Tongue (tissue), 2 donors: ENCODE measurements around the gene RAP1B. TPM values are rescaled to one million over a fixed set of nuclear protein-coding genes. Genes with fewer than 3 reads are reported as not detected.
"Not testable (repeated sequence)": the region's sequence is repeated elsewhere in the genome, so short reads cannot be mapped to it uniquely, and the experiment has no call there.

Source experiments
- DNase-seq: peaks from one replicate; pipeline ENCODE4 v3.0.0-alpha.2; 2015
- total RNA-seq: library from RNA; depleted of rRNA; stranded (reverse); fragments of >200 nt; gene quantifications from one replicate; pipeline ENCODE4 v1.2.3, GENCODE V29; 2014

RAP1B gene
- total RNA-seq, 1 donor from 2014 or later: 149 TPM

DNA sequence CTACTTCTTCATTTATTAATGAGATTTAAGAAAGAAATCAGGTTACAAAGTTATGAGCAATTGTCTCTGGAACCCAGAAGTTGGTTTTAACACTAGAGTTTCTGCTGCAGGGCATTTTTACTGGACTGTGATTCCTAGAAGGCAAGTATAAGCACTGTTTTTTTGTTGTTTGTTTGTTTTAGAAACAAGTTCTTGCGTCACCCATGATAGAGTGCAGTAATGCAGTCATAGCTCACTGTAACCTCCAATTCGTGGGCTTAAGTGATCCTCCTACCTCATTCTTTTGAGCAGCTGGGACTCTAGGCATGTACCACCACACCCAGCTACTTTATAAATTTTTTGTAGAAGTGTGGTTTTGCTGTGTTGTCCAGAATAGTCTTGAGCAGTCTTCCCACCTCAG, 25.6 kb downstream of the RAP1B start:
- no peak for DNase-seq

DNA sequence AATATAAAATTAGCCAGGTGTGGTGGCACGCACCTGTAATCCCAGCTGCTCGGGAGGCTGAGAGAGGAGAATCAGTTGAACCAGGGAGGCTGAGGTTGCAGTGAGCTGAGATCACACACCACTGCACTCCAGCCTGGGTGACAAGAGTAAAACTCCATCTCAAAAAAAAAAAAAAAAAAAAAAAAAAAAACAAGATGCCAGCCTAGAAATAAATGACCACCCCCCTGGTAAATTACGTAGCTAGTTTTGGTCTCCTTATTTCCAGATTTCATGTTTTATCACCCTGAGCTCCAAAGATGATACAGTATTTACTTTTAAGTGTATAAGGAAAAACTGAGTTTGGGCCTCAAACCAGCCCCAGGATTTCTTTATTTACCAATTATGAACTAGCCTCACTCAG, 26.7 kb downstream of the RAP1B start:
- DNase-seq: not testable (repeated sequence)

DNA sequence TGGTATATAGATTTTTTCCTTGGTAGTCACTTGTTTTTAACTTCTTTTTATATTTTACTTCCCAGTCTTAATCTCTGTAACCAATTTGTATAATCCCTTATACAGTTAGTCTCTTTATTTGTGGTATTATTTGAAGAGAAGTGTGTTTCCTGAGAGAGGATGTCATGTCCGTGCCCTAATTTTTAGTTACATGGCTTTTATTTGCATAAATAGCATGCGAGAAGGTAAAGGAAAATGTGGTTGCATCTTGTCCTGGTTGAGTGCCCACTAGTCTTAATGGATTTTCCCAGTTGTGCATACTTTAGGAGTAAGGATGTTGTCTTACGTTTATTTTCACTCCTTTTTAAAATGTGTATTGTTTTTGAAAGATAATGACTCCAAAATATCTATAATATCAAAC, 27.5 kb downstream of the RAP1B start:
- DNase-seq: no peak

DNA sequence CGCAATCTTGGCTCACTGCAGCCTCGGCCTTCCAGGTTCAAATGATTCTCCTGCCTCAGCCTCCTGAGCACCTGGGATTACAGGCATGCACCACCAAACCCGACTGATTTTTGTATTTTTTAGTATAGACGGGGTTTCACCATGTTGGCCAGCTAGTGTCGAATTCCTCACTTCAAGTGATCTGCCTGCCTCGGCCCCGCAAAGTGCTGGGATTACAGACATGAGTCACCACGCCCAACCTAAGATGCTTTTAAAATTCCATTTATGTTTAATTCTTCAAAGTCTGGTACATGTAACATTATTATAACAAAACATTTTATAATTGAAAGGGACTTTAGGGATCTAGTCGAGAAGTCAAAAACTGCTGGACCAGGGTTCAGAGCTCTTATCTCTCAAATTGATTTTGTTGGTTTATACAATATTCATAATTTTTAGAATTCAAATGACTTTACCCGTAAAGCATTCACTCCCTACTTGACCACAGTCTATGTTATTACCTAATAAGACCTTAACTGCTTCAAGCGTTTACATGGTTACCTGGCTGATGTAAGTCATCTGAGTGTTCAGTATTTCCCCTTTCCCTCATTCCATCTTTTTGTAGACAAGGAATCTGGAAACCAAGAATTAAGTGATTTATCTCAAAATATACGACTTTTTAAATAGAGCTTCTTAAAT, 28.2 kb downstream of the RAP1B start:
- DNase-seq: no peak

DNA sequence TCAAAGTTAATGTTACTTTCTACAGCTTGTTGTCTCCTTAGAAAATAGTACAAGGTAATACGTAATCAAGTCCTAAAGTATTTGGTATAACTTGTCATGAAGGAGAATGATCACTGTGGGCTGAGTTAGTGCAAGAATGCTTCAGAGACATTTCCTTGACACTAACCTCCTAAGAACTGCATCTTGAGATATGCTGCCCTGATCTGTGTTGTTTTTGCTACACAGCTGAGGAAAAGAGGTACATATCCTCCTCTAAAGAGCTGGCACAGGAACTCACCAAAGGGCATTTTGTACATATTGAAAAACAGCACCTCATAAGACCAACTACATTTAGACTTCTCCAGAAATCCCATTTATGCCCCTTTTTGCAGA, 28.7 kb downstream of the RAP1B start:
- DNase-seq: no peak

DNA sequence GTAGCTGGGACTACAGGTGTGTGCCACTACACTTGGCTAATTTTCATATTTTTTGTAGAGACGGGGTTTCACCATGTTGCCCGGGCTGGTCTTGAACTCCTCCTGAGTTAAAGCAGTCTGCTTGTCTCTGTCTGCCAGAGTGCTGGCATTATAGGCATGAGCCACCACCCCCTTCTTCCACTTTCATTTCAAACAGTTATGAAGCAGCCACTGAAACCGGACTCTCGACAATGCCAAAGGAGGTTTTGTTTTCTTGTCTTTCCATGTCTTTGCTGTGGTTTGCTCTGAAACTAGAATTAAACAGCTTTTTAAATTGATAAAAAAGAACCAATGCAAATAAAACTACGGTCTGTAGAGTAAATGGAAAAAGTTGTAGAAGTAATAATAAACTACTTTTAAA, 30.4 kb downstream of the RAP1B start:
- no peak for DNase-seq

DNA sequence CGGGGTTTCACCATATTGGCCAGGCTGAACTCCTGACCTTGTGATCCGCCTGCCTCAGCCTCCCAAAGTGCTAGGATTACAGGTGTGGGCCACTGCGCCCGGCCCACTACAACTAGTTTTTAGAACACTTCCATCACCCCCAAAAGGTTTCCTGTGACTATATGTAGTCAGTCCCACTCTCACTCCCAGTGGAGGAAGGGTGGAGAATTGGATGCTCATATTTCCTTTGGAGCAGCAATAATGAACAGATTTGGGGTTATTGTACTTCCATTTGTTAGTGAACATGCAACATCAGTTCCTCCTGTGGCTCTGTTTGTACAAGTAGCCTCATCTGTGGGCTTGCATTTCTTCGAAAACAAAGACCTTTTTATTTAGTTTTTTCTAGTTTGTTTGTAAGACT, 35.8 kb downstream of the RAP1B start:
- DNase-seq: no peak

DNA sequence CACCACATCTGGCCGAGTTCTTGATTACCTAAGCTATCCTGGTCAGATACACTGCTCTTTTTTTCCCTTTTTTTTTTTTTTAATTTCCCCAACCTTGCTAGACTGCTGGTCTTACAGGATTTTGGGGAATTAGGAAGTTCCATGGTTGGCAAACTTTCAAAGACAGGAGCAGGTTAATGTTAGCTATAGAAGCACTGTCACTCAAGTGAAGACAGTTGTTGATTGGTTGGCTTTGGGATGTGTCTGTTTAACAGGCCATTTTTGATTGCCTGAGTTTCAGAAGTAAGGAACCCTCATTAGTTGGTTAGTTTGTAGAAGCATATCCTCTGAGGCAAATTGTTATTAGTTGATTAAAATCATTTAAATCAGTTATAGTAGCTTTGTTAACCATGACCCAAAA, 36.8 kb downstream of the RAP1B start:
- no peak for DNase-seq

DNA sequence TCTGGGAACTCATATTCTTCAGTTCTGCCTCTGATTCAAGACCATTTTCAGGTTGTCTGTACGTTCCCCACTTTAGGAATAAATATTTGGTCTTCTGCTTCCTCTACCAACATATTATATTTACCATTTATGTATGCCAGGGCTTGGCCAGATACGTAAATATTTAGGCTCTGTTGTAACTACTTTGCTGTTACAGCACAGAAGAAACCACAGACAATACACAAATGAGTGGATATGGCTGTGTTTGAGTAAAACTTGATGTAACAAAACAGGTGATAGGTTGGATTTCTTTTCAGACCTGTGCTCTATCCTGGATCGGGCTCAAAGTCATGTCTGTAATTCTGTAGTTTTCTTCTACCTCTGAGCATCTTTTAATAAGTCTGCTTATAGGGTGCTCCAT, 37.5 kb downstream of the RAP1B start:
- no peak for DNase-seq

DNA sequence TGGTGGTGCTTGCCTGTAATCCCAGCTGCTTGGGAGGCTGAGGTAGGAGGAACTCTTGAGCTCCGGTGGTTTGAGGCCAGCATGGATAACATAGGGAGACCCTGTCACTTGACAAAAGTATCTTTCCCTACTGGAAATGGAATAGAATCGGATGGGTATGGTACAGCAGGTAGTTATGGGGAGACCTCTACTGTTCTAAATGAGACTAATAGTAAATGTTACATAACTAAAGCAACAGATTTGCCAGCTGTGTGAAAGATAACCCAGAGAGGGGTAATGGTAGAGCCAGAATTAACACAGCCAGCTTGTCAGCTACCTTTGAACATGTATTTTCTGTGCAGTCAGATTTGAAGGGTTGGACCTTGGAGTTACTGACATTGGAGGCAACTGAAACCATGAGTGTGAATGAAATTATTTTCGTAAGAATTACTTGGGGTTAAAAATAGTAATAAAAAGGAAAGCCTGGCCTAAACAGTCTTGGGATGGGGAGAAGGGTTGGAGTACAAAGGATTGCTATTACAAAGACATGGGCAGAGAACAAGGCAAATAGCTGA, 54.4 kb downstream of the RAP1B start:
- no peak for DNase-seq

DNA sequence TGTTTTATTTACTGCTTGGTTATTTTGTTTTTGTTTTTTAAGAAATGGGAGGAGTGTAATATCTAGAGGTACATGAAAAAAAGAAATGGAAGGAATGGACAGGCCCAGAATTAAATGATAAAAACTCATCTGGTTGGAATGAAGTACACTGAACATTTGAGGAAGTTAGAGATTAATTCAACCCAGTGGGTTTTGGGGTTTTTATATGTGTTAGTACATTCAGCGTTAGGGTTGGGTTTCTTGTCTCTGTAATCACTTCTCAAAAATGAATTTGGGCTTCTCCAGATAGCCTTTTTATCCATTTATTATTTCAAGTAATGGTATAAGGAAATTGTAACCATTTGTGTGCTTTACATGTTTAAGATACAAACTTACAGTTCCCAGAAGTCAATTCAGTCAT, 56.6 kb downstream of the RAP1B start:
- DNase-seq: no peak

DNA sequence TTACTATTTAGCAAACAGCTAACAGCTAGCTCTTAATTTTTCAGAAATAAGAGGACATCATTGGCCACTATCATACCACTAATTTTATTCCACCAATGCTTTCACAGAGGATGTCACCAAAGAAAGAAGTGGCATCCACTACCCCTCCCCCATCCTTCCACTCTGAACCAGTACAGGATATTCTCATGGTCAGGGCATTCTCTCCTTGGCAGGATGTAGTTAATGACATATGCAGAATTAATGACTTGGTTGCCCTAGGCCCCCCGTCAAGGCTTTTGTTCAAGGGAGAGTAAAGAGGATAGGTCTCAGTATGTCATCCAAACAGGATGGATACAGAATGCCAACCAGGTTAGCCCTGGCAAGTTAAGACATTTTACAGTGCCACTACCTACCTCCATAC, 57.2 kb downstream of the RAP1B start:
- no peak for DNase-seq

DNA sequence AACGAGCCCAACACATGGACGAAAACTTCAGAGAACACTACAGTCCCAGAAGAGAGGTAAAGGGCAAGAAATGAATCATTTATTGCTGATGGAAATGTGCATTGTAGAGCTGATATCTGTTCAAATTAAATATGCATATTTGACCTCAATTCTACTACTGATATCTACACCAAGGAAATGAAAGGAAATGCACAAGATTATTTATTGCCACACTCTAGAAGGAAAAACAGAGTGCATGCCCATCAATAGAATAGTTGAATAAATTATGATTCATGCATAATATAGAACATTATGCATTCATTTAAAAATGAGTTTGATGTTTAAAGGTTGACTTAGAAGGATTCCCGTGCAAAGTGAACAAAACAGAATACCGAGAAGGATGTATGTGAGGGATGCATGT, 60.5 kb downstream of the RAP1B start:
- no peak for DNase-seq

DNA sequence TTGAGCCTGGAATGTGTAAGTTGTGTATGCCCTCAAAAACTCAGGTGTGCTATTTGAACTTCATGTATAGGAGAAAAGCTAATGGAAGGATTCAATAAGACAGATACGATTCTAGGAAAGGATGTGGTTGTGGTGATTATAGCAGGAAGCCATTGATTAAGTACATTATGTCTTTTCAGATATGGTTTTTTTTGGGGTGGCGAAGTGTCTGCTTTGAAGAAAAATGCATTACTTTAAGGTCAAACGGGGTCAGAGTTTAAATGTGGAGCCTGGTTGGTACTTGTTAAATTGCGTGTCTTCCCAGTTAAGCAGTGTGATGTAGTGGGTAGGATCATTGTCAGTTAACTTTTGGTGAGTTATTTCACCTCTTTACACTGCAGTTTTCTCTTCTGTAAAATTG, 63.1 kb downstream of the RAP1B start:
- no peak for DNase-seq

DNA sequence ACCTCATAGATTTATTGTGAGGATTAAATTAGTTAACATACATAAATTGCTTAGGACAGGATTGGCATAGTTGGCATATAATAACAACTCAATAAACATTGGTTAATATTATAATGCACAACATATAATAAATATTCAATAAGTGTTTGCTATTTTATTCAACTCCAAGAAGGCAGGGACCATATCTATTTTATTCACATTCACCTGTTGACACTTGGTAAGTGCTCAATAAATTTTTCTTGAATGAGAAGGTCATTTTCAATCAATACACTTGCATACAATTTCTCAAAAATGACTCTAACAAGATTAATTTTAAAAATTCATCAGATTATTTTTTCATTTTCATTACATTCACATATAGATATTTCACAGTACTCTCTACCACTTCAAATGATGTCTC, 63.7 kb downstream of the RAP1B start:
- no peak for DNase-seq

DNA sequence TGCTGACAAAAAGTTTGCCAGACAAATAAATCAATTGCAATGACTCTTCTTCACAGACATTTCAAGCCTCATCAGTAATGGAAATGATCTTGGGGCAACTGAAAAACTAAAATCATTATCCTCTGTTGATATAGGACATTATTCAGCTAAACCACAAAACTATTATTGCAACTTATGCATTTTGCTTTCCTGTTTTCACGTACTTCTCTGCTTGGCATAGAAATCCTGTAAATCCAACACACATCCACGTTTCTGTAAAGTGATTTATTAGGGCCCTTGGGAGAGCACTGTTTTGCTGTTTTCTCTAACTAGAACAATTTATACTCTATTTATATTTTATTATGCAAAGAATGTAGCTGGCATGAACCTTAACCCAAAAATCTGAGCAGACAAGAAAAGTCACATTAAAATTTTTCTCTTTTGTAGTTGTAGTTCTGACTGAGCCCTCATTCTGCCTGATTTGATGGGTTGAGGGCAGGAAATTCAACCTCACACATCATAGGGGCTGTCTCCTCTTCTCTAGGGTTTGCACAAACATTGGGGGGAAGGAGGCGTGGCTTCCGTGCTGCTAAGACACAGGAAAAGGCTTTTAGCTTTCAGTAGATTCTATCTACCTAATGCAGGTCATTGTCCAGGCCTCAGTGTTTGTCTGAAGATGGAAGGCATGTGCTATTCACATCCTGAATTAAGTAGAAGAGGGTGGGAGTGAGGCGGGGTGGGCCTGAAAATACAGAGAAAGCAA, 64.6 kb downstream of the RAP1B start:
- no peak for DNase-seq

DNA sequence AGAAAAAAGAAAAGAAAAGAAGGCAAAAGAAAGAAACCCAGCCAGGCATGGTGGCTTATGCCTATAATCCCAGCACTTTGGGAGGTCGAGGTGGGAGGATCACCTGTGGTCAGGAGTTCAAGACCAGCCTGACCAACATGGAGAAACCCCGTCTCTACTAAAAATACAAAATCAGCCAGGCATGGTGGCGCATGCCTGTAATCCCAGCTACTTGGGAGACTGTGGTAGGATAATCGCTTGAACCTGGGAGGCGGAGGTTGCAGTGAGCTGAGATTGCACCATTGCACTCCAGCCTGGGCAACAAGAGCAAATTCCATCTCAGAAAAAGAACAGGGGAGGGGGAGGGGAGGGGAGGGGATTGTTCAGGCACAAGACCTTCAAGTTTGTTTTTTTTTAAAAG, 66.2 kb downstream of the RAP1B start:
- DNase-seq: not testable (repeated sequence)

DNA sequence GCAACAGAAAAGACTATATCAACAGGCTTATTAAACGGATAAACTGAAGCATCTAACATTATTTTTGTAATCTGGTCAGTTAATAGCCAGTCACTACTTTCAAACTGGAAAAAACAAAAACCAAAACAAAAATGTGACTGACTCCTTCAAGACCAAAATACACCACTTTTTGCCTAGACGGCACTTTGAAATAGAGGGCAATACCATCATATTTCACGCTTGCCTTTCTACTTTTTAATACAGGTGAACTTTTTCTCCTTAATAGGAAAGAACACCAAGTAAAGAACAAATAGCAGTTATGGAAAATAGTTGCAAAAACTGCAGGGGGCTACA, 75.5 kb downstream of the RAP1B start:
- DNase-seq: no peak

DNA sequence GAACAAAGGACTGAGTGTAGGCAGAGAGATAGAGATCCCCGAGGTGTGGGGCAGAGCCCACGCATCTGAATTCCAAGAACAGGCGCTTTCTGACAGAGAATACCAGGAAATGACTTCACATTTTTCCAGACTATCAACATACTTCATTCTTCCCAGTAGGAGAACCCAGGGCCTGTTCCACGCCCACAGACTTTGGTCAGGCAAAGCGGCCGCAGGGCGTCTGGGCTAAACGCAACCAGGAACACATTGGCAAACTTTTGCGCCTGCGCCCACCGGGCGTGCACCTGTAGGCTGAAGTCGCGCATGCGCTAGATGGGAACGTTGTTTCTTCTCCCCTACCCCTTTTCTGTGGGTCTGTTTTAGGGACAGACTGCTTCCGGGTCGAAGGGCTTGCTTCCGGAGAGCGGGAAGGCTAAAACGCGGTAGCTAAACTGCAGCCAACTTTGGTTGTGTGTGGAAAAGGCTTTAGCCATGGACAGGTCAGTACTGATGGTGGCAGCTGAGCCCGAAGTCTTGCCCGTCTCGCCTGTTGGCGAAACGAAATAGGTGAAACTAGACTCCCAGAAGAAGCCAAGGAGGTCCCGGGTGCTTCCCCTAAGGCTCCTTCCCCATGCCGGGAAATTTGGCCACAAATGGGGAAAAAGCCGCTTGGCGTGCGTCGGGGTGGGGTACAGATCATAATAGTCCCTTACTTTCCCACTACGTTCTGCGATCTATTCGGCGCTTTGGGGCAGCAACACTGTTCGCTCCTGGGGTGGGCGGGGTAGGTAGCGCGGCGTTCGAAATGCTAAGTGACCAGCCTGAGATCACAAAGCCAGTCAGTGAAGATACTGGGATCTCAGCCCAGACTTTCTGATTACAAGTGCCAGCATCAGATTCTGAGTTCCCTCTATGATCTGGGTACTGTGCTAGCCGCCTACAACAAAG, 76.2 kb downstream of the RAP1B start, which contains the start of gene NUP107:
Gene NUP107 (plus strand): TSS at position 384 of the 927 bp plus-strand sequence. CDS start 88 bp downstream, at position 472.
- peak; percentile 99 for DNase-seq

DNA sequence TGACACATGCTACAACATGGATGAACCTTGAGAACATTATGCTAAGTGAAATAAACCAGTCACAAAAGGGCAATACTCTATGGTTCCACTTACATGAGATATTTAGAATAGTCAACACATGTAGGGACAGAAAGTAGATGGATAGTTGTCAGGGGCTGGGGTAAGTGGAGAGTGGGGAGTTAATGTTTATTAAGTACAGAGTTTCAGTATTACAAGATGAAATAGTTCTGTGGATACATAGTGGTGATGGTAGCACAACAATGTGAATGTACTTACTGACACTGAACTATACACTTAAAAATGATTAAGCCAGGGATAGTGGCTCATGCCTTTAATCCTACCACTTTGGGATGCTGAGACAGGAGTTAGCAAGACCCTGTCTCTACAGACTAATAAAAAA, 84.8 kb downstream of the RAP1B start:
- DNase-seq: no peak

DNA sequence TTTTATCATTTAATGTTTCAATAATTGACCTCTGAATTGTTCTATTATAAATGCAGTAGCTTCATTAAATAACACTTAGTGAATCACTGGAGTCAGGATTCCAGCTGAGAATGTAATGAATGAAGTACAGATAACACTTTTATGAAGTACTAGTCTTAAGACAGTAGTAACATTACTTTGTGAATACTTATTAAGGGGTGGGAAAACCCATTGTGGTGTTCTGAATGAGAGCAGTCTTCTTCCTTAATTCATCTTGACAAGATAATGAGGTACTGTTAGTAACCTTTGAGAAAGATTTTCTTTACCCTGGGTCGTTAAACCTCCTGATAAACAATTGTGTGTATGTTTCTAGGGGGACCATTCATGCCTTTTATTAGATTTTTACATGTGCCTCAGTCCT, 88.8 kb downstream of the RAP1B start:
- DNase-seq: no peak
